Natural killer cell treated with Interleukin-12 subunit alpha and Interleukin-12 subunit beta and Interleukin-15 and Interleukin-18, amount 100 ng/mL, for 72 hours (primary cell): ENCODE measurements around the gene DDX10. TPM values are rescaled to one million over a fixed set of nuclear protein-coding genes. Genes with fewer than 3 reads are reported as not detected.

ENCODE experiments used
- ATAC-seq, 2 donors: fragments of 150-1000 bp; cut with Tn5 transposase in 1 of 2; sonication (Bioruptor Pico), chemical (Tn5 transposase) in 1 of 2; 2 replicates each; pipeline ENCODE4 v1.10.0; 2021
- DNase-seq: peaks from one replicate; pipeline ENCODE4 v3.0.0; 2022; ENCODE audit warnings: low spot score
- H3K27ac Mint-ChIP-seq, 2 donors: 1 replicate in 1 of 2; 2 replicates in 1 of 2; pipeline ENCODE4 v1.8.0; 2022; ENCODE audit warnings: mixed read lengths in 2 of 2, mild to moderate bottlenecking in 1 of 2, moderate library complexity in 1 of 2
- H3K27me3 Mint-ChIP-seq, 2 donors: 1 replicate in 1 of 2; 2 replicates in 1 of 2; pipeline ENCODE4 v1.8.0; 2022; ENCODE audit warnings: mixed read lengths in 2 of 2
- H3K36me3 Mint-ChIP-seq: one replicate; pipeline ENCODE4 v1.8.0; 2022; ENCODE audit warnings: mixed read lengths
- H3K4me1 Mint-ChIP-seq, 2 donors: 1 replicate in 1 of 2; 2 replicates in 1 of 2; pipeline ENCODE4 v1.8.0; 2022; ENCODE audit warnings: low read depth in 2 of 2, mixed read lengths in 2 of 2, mild to moderate bottlenecking in 1 of 2
- H3K4me3 Mint-ChIP-seq: one replicate; pipeline ENCODE4 v1.8.0; 2022; ENCODE audit warnings: mixed read lengths
- H3K9me3 Mint-ChIP-seq: 2 replicates; pipeline ENCODE4 v1.8.0; 2022; ENCODE audit warnings: mixed read lengths
- total RNA-seq, 2 donors: library from RNA; stranded (reverse); gene quantifications; one replicate each; pipeline ENCODE4 v1.2.3, GENCODE V29; 2022

DDX10 gene
- total RNA-seq, 2 donors from 2014 or later = 39.2 to 84.1 TPM

DNA sequence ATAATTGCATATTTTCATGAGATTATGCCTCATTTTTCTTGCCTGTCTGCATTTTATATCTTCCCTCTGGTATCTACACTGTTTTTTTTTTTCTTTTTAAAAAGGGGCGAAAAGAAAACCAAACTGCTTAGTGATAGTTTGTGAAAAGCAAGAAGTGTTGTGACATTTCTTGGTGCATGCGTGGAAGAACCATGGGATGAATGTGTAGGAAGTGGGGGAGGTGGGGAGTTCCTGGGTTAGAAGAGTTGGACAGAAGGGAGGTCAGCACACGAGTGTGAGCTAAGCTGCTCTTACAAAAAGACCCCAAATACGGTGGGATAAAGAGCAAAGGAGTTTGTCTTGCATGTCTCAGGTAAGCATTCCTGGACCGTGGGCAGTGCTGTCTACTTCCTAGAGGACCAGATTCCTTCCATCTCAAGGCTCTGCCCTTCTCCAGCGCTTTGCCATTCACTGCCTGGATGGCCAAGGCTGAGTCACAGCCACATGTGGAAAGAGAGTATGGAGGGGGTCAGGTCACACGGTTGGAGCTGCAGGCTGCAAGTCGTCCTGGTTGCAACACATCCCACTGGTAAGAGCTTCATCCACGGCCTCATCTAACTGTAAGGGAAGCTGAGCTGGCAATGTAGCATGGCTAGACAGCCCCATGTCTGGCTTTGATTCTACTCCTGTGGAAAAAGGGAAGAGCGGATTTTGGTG is 300.6 kb downstream of the DDX10 start:
- Mint-ChIP-seq H3K27ac (no peak overlapping the region), H3K36me3 (no peaks in the 10 kb centered on the region), H3K9me3 (no peaks in the 10 kb centered on the region), H3K4me3 (no peak overlapping the region), H3K27me3 (peaks cover 0 to 2% of the 10 kb centered on the region in 2 donors), H3K4me1 (peaks cover 7 to 8% of the 10 kb centered on the region in 2 donors)
- ATAC-seq (peak in 1 of 2 donors; percentile 33), DNase-seq (no peak)

DNA sequence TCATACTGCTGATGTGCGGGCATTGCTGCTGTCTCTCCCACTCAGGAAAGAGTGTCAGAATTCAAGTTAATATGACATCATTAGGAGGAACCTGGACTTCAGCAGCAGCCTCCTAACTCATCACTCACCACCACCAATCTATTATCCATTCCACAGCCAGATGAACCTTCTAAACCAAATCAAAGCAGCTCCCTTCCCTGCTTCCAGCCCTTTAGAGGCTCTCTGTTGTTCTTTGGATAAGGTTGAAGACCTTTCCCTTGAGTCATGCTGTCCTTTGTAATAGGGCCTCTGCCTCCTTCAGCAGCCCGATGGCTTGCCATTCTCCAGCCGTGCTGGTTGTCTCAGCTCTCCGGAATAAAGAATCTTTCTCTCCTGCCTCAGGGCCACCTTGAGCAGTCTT is 301.3 kb downstream of the DDX10 start:
- Mint-ChIP-seq H3K4me1 (peaks cover 4 to 5% of the 10 kb centered on the region in 2 donors), H3K36me3 (no peaks in the 10 kb centered on the region), H3K27ac (no peak overlapping the region), H3K27me3 (peaks cover 0 to 2% of the 10 kb centered on the region in 2 donors), H3K4me3 (no peak overlapping the region), H3K9me3 (no peaks in the 10 kb centered on the region)
- DNase-seq = no peak
- no peak for ATAC-seq

DNA sequence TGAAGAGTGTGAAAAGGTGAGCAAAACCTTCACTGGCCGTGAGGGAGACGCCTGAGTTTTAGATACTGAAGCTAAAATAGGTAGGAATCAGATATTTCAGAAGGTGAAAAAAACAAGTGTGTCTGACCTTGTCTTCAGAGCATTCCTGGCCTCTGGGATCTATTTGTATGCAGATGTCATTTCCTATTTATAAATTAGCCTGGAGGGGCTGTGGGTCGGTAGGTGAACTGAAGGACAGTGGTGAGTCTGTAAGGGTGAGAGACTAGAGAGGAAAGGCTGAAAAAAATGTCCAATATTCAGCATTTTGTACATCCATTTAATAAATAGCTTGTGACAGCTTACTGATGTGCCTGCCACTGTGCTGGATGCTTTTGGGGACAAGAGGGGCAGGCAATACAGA is 302.1 kb downstream of the DDX10 start:
- Mint-ChIP-seq H3K27ac (no peak overlapping the region), H3K36me3 (no peaks in the 10 kb centered on the region), H3K27me3 (peaks cover 0 to 2% of the 10 kb centered on the region in 2 donors), H3K9me3 (no peaks in the 10 kb centered on the region), H3K4me3 (no peak overlapping the region), H3K4me1 (no peaks in the 10 kb centered on the region)
- ATAC-seq (no peak), DNase-seq (no peak)

DNA sequence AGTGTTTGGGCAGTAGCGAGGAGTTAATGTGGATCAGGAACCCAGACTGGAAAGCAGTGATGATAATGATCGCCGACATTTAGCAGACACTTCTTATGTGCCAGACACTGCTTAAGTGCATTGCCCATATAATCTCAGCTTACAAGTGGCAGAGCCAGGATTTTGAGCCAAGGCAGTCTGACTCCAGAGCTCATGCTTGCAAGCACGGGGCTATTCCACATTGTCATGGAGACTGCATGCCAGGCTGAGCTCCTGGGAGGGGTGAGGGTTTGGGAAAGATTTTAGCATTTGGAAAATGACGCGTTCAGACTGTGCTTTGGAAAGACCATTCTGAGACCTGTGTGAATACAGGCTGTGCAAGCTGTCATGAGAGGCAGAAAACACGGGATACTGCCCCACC is 302.7 kb downstream of the DDX10 start:
- H3K4me1 Mint-ChIP-seq = no peaks in the 10 kb centered on the region
- no peaks in the 10 kb centered on the region for H3K36me3 Mint-ChIP-seq
- ATAC-seq (no peak), DNase-seq (no peak)
- H3K4me3 Mint-ChIP-seq = no peak overlapping the region
- no peak overlapping the region for H3K27ac Mint-ChIP-seq
- peaks cover 0 to 2% of the 10 kb centered on the region in 2 donors for H3K27me3 Mint-ChIP-seq
- H3K9me3 Mint-ChIP-seq = no peaks in the 10 kb centered on the region

DNA sequence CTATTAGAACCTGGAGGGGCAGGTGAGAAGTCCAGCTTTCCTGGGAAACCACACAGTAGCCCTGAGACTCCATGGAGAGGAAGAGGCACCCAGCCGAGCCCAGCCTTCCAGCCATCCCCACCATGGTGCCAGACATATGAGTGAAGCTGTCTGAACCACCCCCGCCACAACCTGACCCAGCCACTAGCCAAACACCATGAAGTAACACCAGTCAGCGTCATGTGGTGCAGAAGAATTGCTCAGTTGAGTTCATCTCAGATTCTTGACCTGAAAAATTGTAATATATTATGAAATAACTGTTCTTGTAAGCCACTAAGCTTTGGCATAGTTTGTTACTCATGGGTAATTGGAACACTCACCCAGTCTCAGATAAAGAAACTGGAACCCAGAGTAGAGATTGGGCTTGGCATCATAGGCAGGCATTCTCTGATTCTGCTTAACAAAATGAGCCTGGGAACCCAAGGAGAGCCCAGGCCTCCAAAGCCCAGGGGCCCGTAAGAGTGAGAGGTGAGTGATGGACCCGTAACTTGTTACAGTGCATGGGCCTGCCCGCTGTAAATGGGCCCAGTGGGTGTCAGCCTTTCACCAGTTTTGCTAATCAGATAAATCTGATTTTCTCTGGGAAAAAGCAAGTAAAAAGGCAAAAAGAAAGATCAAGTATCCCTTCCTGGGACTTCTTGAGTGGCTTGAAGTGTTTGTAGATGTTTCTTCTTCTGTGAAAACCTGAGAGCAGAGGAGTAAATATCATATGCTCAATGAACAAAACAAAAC is 305.5 kb downstream of the DDX10 start:
- Mint-ChIP-seq H3K36me3 (no peaks in the 10 kb centered on the region), H3K4me1 (no peaks in the 10 kb centered on the region), H3K9me3 (no peaks in the 10 kb centered on the region), H3K27me3 (peaks cover 0 to 2% of the 10 kb centered on the region in 2 donors), H3K27ac (no peak overlapping the region), H3K4me3 (no peak overlapping the region)
- no peak for DNase-seq
- peak in 1 of 2 donors; percentile 55 for ATAC-seq

DNA sequence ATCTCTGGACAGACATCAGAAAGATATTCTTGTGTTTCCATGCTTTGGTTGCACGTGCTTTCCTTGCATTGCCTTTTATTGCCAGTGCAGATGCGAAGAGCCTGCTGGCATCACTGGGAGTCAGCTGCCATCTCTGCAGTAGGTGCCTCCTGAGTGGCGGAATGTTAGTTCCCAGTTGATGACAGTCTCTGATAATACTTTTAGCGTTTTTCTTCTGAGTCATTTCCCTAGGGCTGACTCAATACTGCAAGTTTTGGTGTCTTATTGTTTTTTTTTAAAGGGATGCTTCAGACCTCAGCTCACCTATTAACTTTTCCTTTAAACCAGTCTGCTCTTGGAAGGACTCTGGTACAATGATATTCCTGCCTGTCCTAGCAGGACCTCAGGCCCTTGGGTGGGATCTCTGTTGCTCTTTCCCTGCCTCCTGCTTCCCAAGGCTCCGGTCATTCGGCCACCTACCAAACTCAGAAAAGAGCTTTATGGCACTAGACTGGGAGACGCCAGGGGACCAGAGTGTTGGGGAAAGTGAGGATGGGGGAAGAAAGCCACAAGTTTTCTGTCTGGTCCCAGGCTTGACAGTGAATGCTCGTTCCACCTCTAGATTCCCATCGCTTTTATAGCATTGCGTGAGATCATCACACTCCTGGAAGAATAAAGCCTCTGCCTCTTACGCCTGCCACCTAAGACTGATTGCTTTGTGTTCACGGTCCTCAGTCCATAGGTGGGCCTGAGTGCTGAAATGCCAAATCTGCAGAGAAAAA is 308.7 kb downstream of the DDX10 start:
- no peaks in the 10 kb centered on the region for H3K27me3 Mint-ChIP-seq
- no peaks in the 10 kb centered on the region for H3K4me1 Mint-ChIP-seq
- H3K4me3 Mint-ChIP-seq = no peak overlapping the region
- no peaks in the 10 kb centered on the region for H3K36me3 Mint-ChIP-seq
- H3K9me3 Mint-ChIP-seq = no peaks in the 10 kb centered on the region
- H3K27ac Mint-ChIP-seq = no peak overlapping the region
- ATAC-seq (peak in 1 of 2 donors; percentile 32), DNase-seq (no peak)

GRCh38 chr11:108975026-108975425 is 310.2 kb downstream of the DDX10 start:
- no peaks in the 10 kb centered on the region for H3K4me1 Mint-ChIP-seq
- H3K27ac Mint-ChIP-seq = no peak overlapping the region
- no peaks in the 10 kb centered on the region for H3K9me3 Mint-ChIP-seq
- H3K4me3 Mint-ChIP-seq = no peak overlapping the region
- no peak for ATAC-seq
- no peaks in the 10 kb centered on the region for H3K36me3 Mint-ChIP-seq
- peaks cover 0 to 2% of the 10 kb centered on the region in 2 donors for H3K27me3 Mint-ChIP-seq
- no peak for DNase-seq

GRCh38 chr11:108975641-108976071 is 310.8 kb downstream of the DDX10 start:
- DNase-seq = no peak
- H3K27ac Mint-ChIP-seq = no peak overlapping the region
- no peak for ATAC-seq
- H3K27me3 Mint-ChIP-seq = peaks cover 0 to 2% of the 10 kb centered on the region in 2 donors
- no peaks in the 10 kb centered on the region for H3K9me3 Mint-ChIP-seq
- H3K36me3 Mint-ChIP-seq = no peaks in the 10 kb centered on the region
- H3K4me1 Mint-ChIP-seq = no peaks in the 10 kb centered on the region
- H3K4me3 Mint-ChIP-seq = no peak overlapping the region

DNA sequence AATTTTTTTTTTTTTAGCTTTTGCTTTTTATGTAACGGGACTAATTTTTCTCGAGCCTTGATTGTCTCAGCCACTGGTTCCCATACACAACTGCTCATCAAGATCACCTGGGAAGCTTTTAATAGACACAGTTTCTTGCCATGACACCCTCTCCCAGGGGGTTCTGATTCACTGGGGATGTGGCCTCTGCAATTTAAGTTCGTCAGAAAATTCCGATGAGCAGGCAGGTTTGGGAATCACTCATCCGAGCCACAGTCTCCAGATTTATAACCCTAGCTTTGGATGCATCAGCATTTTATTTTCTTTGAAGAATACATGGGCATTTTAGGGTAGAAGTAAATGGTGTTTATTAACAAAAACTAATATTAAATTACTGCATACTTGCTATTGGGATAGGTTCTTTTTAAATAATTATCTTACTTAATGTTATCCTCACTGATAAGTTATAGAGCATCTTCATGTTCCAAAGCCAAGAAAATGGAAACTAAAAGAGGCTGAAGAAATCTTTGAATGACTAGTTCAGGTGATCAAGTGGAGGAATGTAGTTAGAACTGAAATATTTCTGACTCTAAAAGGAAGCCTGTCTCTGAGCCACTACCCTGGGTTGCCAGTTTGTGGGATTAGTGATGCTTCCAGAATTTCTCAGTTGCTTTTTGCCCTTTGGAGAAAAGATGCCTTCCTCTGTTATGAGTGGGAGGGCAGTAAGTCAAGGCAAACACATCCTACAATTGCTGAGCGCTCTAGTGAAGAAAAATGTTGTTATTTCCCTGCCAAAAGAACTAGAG is 319.0 kb downstream of the DDX10 start:
- no peak for ATAC-seq
- Mint-ChIP-seq H3K36me3 (no peaks in the 10 kb centered on the region), H3K4me1 (no peaks in the 10 kb centered on the region), H3K27me3 (peaks cover 2 to 6% of the 10 kb centered on the region in 2 donors), H3K27ac (no peak overlapping the region), H3K9me3 (no peaks in the 10 kb centered on the region), H3K4me3 (no peak overlapping the region)
- DNase-seq = no peak

GRCh38 chr11:108984523-108984922 is 319.7 kb downstream of the DDX10 start:
- Mint-ChIP-seq H3K27ac (no peak overlapping the region), H3K4me3 (no peak overlapping the region), H3K36me3 (no peaks in the 10 kb centered on the region), H3K9me3 (no peaks in the 10 kb centered on the region), H3K27me3 (peaks cover 0 to 6% of the 10 kb centered on the region in 2 donors), H3K4me1 (no peaks in the 10 kb centered on the region)
- ATAC-seq (no peak), DNase-seq (no peak)

DNA sequence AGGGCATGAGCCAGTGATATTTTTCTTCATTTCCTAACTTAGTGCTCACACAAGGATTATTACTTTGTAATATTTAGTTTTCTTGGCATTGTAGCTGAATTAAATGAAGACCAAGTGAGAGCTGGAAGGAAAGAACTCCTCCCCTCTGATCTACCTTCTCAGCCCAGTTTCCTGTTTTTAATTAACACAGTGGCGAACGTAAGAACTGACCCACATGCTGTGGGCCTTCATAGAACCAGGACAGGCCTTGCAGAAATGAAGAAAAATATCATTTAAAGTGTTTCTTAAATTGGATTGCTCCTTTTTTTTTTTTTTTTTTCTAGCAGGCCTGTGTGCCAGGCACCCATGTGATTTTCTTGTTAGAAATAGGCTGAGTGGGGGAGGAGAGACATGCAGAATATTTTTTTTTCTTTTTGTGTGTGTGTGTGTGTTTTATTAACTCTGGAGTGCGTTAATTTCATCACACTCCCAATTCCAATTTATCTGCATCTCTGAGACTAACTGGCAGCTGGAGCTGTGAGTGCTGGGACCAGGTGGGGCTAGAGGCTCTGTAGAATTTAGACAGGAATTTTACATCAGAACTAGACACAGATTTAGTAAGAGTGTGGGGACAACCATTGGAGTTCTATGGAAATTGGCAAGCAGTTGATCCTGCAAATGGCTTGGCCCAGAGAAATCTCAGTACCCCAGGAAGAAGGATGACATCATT is 320.5 kb downstream of the DDX10 start:
- Mint-ChIP-seq H3K27me3 (peaks cover 0 to 6% of the 10 kb centered on the region in 2 donors), H3K9me3 (no peaks in the 10 kb centered on the region), H3K27ac (no peak overlapping the region), H3K4me3 (no peak overlapping the region), H3K36me3 (no peaks in the 10 kb centered on the region), H3K4me1 (no peaks in the 10 kb centered on the region)
- DNase-seq = no peak
- no peak for ATAC-seq

DNA sequence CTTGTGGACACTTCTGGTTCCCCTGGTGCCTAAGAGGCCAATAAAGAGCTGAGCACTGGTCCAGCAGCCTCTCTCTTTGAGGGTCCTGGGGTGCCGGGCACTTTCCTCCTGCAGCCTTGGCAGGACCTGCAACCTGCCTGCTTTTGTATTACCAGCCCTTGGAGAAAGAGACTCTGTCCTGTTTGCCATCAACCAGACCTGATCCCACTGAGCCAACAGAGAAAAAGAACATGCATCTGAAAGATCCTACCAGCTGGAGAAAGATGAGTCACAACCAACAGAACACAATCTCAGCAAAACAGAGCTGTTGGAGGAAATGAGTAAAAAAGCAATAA is 321.0 kb downstream of the DDX10 start:
- Mint-ChIP-seq H3K9me3 (no peaks in the 10 kb centered on the region), H3K36me3 (no peaks in the 10 kb centered on the region), H3K4me1 (no peaks in the 10 kb centered on the region), H3K4me3 (no peak overlapping the region), H3K27ac (no peak overlapping the region), H3K27me3 (peaks cover 0 to 6% of the 10 kb centered on the region in 2 donors)
- no peak for DNase-seq
- no peak for ATAC-seq
